Neutrophil (primary cell): ENCODE results near the gene HDGFL2.

Experiments
- H3K27ac ChIP-seq: fragments of 200-600 bp; sonication (generic); 2 replicates; pipeline ENCODE4 v1.5.1; 2016; ENCODE audit warnings: mild to moderate bottlenecking, moderate library complexity
- H3K27me3 ChIP-seq: fragments of 200-600 bp; sonication (generic); 2 replicates; pipeline ENCODE4 v1.6.0; 2016; ENCODE audit warnings: mild to moderate bottlenecking
- H3K36me3 ChIP-seq: fragments of 200-600 bp; sonication (generic); 2 replicates; pipeline ENCODE4 v1.5.1; 2017
- H3K4me1 ChIP-seq, 2 experiments: fragments of 200-600 bp in 1 of 2; sonication (generic) in 1 of 2; 1 replicate in 1 of 2; 2 replicates in 1 of 2; pipeline versions ENCODE4 v1.5.1 to v1.6.1; 2013 to 2016; ENCODE audit warnings: low read depth in 1 of 2, low read length in 1 of 2, mild to moderate bottlenecking in 1 of 2, moderate library complexity in 1 of 2; ENCODE audit not compliant: control insufficient read depth in 1 of 2, insufficient read depth in 1 of 2
- H3K4me3 ChIP-seq, 2 experiments: fragments of 200-600 bp in 1 of 2; sonication (generic) in 1 of 2; 1 replicate in 1 of 2; 2 replicates in 1 of 2; pipeline ENCODE4 v1.5.1; 2013 to 2016; ENCODE audit warnings: low read depth in 1 of 2, low read length in 1 of 2, mild to moderate bottlenecking in 1 of 2, moderate library complexity in 1 of 2
- H3K9me3 ChIP-seq: fragments of 200-600 bp; sonication (generic); 2 replicates; pipeline ENCODE4 v1.5.1; 2016
- CTCF ChIP-seq: fragments of 200-600 bp; sonication (generic); IDR thresholded peaks from 2 replicates; pipeline ENCODE4 v1.5.1; 2016; ENCODE audit warnings: antibody characterized with exemption

The HDGFL2 gene

GRCh38 chr19:4518345-4519171, 46.5 kb downstream of the HDGFL2 start, which contains the start of gene PLIN4:
Gene PLIN4 (minus strand): TSS chr19:4518486. CDS start chr19:4518272, 214 bp downstream.
- no peak for TF ChIP-seq CTCF
- no peaks in the 10 kb centered on the region for H3K27me3 ChIP-seq
- no peak within 1 kb of the TSS for H3K4me3 ChIP-seq
- H3K27ac ChIP-seq: peak within 1 kb of the TSS; percentile 29
- no peaks in the 10 kb centered on the region for H3K9me3 ChIP-seq
- peaks cover 14 to 15% of the 10 kb centered on the region in 2 experiments for H3K4me1 ChIP-seq
- peaks cover 44% of the 10 kb centered on the region for H3K36me3 ChIP-seq

GRCh38 chr19:4519172-4519496, 47.0 kb downstream of the HDGFL2 start:
- Histone ChIP-seq H3K4me1 (peaks cover 14 to 18% of the 10 kb centered on the region in 2 experiments), H3K9me3 (no peaks in the 10 kb centered on the region), H3K27ac (no peak overlapping the region), H3K27me3 (no peaks in the 10 kb centered on the region), H3K36me3 (peaks cover 47% of the 10 kb centered on the region), H3K4me3 (no peak overlapping the region)
- no peak for TF ChIP-seq CTCF

- Histone ChIP-seq H3K9me3 (no peaks in the 10 kb centered on the region), H3K36me3 (peaks cover 51% of the 10 kb centered on the region), H3K27me3 (no peaks in the 10 kb centered on the region), H3K27ac (no peak overlapping the region), H3K4me1 (peaks cover 14 to 18% of the 10 kb centered on the region in 2 experiments), H3K4me3 (no peak overlapping the region)
- TF ChIP-seq CTCF: no peak
These were observed 47.6 kb downstream of the HDGFL2 start for GRCh38 chr19:4519521-4520277.

GRCh38 chr19:4521170-4521887, 49.2 kb downstream of the HDGFL2 start:
- TF ChIP-seq CTCF: no peak
- no peaks in the 10 kb centered on the region for H3K27me3 ChIP-seq
- H3K36me3 ChIP-seq: peaks cover 59% of the 10 kb centered on the region
- H3K27ac ChIP-seq: no peak overlapping the region
- H3K4me3 ChIP-seq: no peak overlapping the region
- H3K9me3 ChIP-seq: no peaks in the 10 kb centered on the region
- peaks cover 14 to 28% of the 10 kb centered on the region in 2 experiments for H3K4me1 ChIP-seq

GRCh38 chr19:4521888-4522242, 49.8 kb downstream of the HDGFL2 start:
- H3K4me1 ChIP-seq: peaks cover 14 to 28% of the 10 kb centered on the region in 2 experiments
- no peak for TF ChIP-seq CTCF
- H3K36me3 ChIP-seq: peaks cover 58% of the 10 kb centered on the region
- no peaks in the 10 kb centered on the region for H3K27me3 ChIP-seq
- no peak overlapping the region for H3K27ac ChIP-seq
- no peak overlapping the region for H3K4me3 ChIP-seq
- H3K9me3 ChIP-seq: no peaks in the 10 kb centered on the region
